Vagina (tissue), 2 donors: ENCODE data around the gene CACNA1C.
"Not testable (repeated sequence)": the region's sequence is repeated elsewhere in the genome, so short reads cannot be mapped to it uniquely, and the experiment has no call there.

Experiments used
- POLR2A ChIP-seq, 2 donors: fragments of 450-650 bp; IDR thresholded peaks; one replicate each; pipeline ENCODE4 v1.6.1; 2017; ENCODE audit warnings: antibody characterized with exemption in 2 of 2, mild to moderate bottlenecking in 2 of 2, moderate library complexity in 2 of 2
- POLR2AphosphoS5 ChIP-seq, 2 donors: sonication (generic); formaldehyde crosslinking; IDR thresholded peaks; one replicate each; pipeline ENCODE4 v1.9.0; 2017; ENCODE audit warnings: antibody characterized with exemption in 2 of 2, mild to moderate bottlenecking in 2 of 2, low read depth in 1 of 2; ENCODE audit not compliant: insufficient read depth in 1 of 2
- TF ChIP-seq, protein P1 (sequence below), 3 experiments: fragments of 450-650 bp in 2 of 3; fragments of 200-600 bp in 1 of 3; sonication (generic) in 1 of 3; IDR thresholded peaks; one replicate each; pipeline ENCODE4 v1.5.1; 2017 to 2019; ENCODE audit warnings: antibody characterized with exemption in 3 of 3, mild to moderate bottlenecking in 2 of 3, moderate library complexity in 2 of 3

DNA sequence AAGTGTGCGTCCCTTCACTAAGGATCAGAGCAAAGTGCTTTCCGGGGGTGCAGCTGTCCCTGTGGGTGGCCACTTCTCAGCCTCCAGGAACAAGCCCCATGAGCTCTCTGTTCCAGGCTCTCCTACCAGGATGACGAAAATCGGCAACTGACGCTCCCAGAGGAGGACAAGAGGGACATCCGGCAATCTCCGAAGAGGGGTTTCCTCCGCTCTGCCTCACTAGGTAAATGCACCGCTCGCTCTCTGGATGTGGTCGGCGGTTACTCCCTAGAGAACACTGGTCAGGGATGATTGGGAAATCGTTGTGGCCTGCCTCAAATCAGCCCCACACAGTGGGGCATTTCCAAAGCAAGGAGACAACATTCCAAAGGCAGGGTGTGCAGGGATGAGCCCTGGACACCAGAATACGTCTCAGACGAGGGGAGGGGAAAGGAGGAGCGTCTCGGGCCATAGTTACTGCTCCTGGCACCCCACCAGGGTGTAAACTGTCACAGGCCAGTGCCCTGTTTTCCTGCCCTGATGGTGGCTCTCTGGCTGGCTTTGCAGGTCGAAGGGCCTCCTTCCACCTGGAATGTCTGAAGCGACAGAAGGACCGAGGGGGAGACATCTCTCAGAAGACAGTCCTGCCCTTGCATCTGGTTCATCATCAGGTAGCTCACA is 633.0 kb downstream of the CACNA1C start:
- TF ChIP-seq, protein P1, sequence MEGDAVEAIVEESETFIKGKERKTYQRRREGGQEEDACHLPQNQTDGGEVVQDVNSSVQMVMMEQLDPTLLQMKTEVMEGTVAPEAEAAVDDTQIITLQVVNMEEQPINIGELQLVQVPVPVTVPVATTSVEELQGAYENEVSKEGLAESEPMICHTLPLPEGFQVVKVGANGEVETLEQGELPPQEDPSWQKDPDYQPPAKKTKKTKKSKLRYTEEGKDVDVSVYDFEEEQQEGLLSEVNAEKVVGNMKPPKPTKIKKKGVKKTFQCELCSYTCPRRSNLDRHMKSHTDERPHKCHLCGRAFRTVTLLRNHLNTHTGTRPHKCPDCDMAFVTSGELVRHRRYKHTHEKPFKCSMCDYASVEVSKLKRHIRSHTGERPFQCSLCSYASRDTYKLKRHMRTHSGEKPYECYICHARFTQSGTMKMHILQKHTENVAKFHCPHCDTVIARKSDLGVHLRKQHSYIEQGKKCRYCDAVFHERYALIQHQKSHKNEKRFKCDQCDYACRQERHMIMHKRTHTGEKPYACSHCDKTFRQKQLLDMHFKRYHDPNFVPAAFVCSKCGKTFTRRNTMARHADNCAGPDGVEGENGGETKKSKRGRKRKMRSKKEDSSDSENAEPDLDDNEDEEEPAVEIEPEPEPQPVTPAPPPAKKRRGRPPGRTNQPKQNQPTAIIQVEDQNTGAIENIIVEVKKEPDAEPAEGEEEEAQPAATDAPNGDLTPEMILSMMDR (IDR thresholded peaks at IDR 0.05), result not testable (repeated sequence)
- not testable (repeated sequence) for TF ChIP-seq POLR2AphosphoS5 (IDR thresholded peaks at IDR 0.05; ENCODE audit: insufficient read depth in 1 of 2, low read depth in 1 of 2); POLR2A (IDR thresholded peaks at IDR 0.05)
